ENCODE data around the gene OVCH1. TPM values are rescaled to one million over a fixed set of nuclear protein-coding genes. Genes with fewer than 3 reads are reported as not detected.
"Not testable (repeated sequence)": the region's sequence is repeated elsewhere in the genome, so short reads cannot be mapped to it uniquely, and the experiment has no call there.

OVCH1 gene
- total and polyA plus RNA-seq, 12 donors, result 0.11 to 1.00 (median 0.23) TPM; not detected in 2

DNA sequence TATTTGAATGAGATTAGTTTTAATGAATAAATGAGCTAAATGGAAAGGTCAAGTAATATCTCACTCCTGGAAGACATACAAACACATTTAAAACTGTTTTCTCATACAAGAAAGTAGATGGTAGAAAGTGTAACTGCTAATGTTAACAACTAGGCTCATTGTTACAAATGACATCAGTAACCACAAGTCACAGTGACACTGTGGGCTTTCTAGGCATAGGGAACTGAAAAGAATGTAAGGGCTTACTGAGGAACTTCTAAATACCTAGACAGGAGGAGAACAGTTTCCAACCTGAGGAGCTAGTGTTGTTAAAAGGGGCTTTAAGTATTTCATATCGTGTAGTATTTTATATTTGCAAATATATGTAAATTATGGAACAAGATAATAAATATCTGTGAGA lies 99.0 kb downstream of the OVCH1 start:
- Histone ChIP-seq H3K36me3 (replicated peaks in 1 of 2) (no peaks in the 10 kb centered on the region), H3K27ac (no peak overlapping the region), H3K4me1 (replicated peaks in 1 of 2) (no peaks in the 10 kb centered on the region), H3K4me3 (no peak overlapping the region), H3K27me3 (no peaks in the 10 kb centered on the region), H3K9me3 (replicated peaks in 1 of 3) (no peaks in the 10 kb centered on the region)
- no peak for DNase-seq
- 75 to 94% (median 87%) methylated on average over 1 of the region's 1 CpG for WGBS, 4 donors
- no peak for TF ChIP-seq POLR2A (IDR thresholded peaks at IDR 0.05)
- no peak for TF ChIP-seq CTCF (IDR thresholded peaks at IDR 0.05)
- intact Hi-C loops (cut with DNase I), result no loop called here

- 72 to 77% (median 75%) methylated on average over 3 of the region's 3 CpGs for WGBS, 4 donors
- H3K9me3 ChIP-seq (replicated peaks in 1 of 3), result no peaks in the 10 kb centered on the region
- no peaks in the 10 kb centered on the region for H3K27me3 ChIP-seq
- TF ChIP-seq POLR2A (IDR thresholded peaks at IDR 0.05) (no peak), CTCF (IDR thresholded peaks at IDR 0.05) (no peak)
- no peak overlapping the region for H3K27ac ChIP-seq
- intact Hi-C loops (cut with DNase I), result no loop called here
- DNase-seq, result no peak
- H3K4me3 ChIP-seq, result no peak overlapping the region
- H3K4me1 ChIP-seq (replicated peaks in 1 of 2), result no peaks in the 10 kb centered on the region
- no peaks in the 10 kb centered on the region for H3K36me3 ChIP-seq (replicated peaks in 1 of 2)
Observed at GRCh38 chr12:29396774-29397173, 100.7 kb downstream of the OVCH1 start.

DNA sequence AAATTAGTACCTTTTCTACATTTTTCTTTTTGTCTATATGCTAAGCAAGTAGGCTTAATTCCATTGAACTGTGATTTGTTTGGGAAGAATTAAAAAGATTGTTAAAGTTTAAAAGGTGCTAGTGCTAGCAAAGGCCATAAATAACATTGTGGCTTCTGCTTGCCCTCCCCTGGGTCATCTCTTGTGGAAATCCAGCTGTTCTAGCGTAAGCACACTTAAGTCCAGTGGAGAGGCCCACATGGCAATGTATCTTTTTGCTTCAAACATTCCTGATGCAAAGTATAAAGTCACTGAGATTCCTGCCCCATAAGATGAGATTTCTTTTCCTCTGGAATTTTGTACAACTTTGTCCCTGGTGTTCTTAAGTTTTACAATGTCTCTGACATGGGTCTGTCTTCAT lies 102.1 kb downstream of the OVCH1 start:
- WGBS, 4 donors, result 81 to 91% (median 86%) methylated on average over 1 of the region's 1 CpG
- DNase-seq, result no peak
- TF ChIP-seq POLR2A (IDR thresholded peaks at IDR 0.05), result no peak
- TF ChIP-seq CTCF (IDR thresholded peaks at IDR 0.05), result no peak
- Histone ChIP-seq H3K9me3 (replicated peaks in 1 of 3) (no peaks in the 10 kb centered on the region), H3K27me3 (no peaks in the 10 kb centered on the region), H3K4me1 (replicated peaks in 1 of 2) (no peaks in the 10 kb centered on the region), H3K36me3 (replicated peaks in 1 of 2) (no peaks in the 10 kb centered on the region), H3K4me3 (no peak overlapping the region), H3K27ac (no peak overlapping the region)
- intact Hi-C loops (cut with DNase I), result no loop called here

GRCh38 chr12:29390419-29390818 lies 107.1 kb downstream of the OVCH1 start:
- 45 to 60% (median 54%) methylated on average over 3 of the region's 3 CpGs for WGBS, 4 donors
- H3K27me3 ChIP-seq; intact Hi-C loops (cut with DNase I); H3K4me3 ChIP-seq; H3K27ac ChIP-seq; H3K36me3 ChIP-seq (replicated peaks in 1 of 2); H3K9me3 ChIP-seq (replicated peaks in 1 of 3); H3K4me1 ChIP-seq (replicated peaks in 1 of 2); DNase-seq: not testable (repeated sequence)

- no peaks in the 10 kb centered on the region for H3K36me3 ChIP-seq (replicated peaks in 1 of 2)
- no peak for DNase-seq
- no peak overlapping the region for H3K4me3 ChIP-seq
- no peak overlapping the region for H3K27ac ChIP-seq
- 90 to 95% (median 93%) methylated on average over 38 to 65 of the region's 65 CpGs for WGBS, 4 donors
- intact Hi-C loops (cut with DNase I), result no loop called here
- no peaks in the 10 kb centered on the region for H3K27me3 ChIP-seq
- TF ChIP-seq CTCF (IDR thresholded peaks at IDR 0.05), result no peak
- no peak for TF ChIP-seq POLR2A (IDR thresholded peaks at IDR 0.05)
- no peaks in the 10 kb centered on the region for H3K9me3 ChIP-seq (replicated peaks in 1 of 3)
- H3K4me1 ChIP-seq (replicated peaks in 1 of 2), result no peaks in the 10 kb centered on the region
Observed at GRCh38 chr12:29389295-29389919, 108.1 kb downstream of the OVCH1 start.

DNA sequence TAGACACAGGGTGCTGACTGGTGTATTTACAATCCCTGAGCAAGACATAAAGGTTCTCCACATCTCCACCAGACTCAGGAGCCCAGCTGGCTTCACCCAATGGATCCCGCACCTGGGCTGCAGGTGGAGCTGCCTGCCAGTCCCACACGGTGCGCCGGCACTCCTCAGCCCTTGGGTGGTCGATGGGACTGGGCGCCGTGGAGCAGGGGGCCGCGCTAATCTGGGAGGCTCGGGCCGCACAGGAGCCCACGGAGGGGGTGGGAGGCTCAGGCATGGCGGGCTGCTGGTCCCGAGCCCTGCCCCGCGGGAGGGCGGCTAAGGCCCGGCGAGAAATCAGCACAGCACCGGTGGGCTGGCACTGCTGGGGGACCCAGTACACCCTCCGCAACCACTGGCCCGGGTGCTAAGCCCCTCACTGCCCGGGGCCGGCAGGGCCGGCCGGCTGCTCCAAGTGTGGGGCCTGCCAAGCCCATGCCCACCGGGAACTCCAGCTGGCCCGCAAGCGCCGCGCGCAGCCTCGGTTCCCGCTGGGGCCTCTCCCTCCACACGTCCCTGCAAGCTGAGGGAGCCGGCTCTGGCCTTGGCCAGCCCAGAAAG lies 111.3 kb downstream of the OVCH1 start:
- H3K9me3 ChIP-seq (replicated peaks in 1 of 3); H3K4me1 ChIP-seq (replicated peaks in 1 of 2); H3K36me3 ChIP-seq (replicated peaks in 1 of 2); H3K27ac ChIP-seq; H3K4me3 ChIP-seq; DNase-seq; H3K27me3 ChIP-seq; intact Hi-C loops (cut with DNase I): not testable (repeated sequence)
- 91 to 100% (median 95%) methylated on average over 5 to 36 of the region's 36 CpGs for WGBS, 4 donors

DNA sequence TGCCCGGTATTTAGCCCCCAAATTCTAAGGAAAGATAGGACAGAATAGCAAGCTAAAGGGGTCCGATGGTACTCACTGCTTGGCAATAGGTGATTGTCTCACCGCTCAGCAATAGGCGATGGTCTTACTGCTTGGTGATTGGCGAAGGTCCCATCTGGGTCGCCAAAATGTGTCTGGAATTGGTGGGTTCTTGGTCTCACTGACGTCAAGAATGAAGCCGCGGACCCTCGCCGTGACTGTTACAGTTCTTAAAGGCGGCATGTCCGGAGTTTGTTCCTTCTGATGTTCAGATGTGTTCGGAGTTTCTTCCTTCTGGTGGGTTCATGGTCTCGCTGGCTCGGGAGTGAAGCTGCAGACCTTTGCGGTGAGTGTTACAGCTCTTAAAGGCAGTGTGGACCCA lies 112.3 kb downstream of the OVCH1 start:
- WGBS, 4 donors, result 89 to 92% (median 90%) methylated on average over 17 of the region's 17 CpGs
- intact Hi-C loops (cut with DNase I); H3K36me3 ChIP-seq (replicated peaks in 1 of 2); H3K27ac ChIP-seq; H3K4me3 ChIP-seq; H3K4me1 ChIP-seq (replicated peaks in 1 of 2); DNase-seq; H3K27me3 ChIP-seq; H3K9me3 ChIP-seq (replicated peaks in 1 of 3): not testable (repeated sequence)

Measured in adrenal gland (tissue), 12 donors.